Measurements from ENCODE around the gene CAMSAP2. TPM values are rescaled to one million over a fixed set of nuclear protein-coding genes. Genes with fewer than 3 reads are reported as not detected.

The CAMSAP2 gene
- polyA plus RNA-seq, 2 of the 4 experiments (the other 2 are of a cell fraction) = 17.3 to 28.5 TPM

DNA sequence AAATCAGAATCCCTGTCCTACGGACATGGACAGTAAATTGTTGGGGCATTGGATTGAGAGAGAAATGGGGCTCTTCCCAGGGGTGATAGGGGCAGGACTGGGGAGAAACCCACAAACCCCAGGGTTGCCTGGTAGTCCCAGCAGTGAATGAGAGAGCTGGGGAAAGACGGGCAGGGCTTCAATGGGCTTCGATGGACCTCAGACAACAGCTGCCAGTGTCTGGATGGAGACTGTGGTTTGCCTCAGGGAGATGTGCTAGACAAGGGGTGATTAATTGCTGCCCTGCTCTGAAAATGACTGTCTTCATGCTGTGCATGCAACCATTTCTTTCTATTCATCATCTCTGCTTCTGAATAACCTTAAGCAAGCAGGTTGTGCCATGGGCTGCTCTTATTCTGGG, 141.5 kb downstream of the CAMSAP2 start:
- Histone ChIP-seq H3K27ac (no peak overlapping the region), H3K4me1 (peaks cover 6% of the 10 kb centered on the region; the same call in 2 of the 3 replicates), H3K4me3 (no peak overlapping the region), H3K4me2 (no peak overlapping the region), H3K9me3 (no peaks in the 10 kb centered on the region)
- ATAC-seq (no peak), FAIRE-seq (no peak), DNase-seq (ENCODE audit: low read depth in 1 of 2, low spot score in 1 of 2) (no peak)
- ChIA-PET CTCF (interaction anchor here (1.5 to 8.6 kb wide), 2 partner anchors 10 to 233 kb away, joined by 3 to 57 read pairs; no protein-coding TSS in a partner anchor), POLR2A (no interaction called here)
- 55% methylated on average over 3 of the region's 3 CpGs for WGBS (ENCODE audit: missing lambda C conversion rate)
- no peak for TF ChIP-seq SREBF2 (IDR thresholded peaks at IDR 0.05)
- TF ChIP-seq CHD4 (IDR thresholded peaks at IDR 0.05; ENCODE audit: borderline replicate concordance) = no peak
- TF ChIP-seq GATA3 (IDR thresholded peaks at IDR 0.05; ENCODE audit: borderline replicate concordance) = no peak
- no peak for TF ChIP-seq ZC3H11A (IDR thresholded peaks at IDR 0.05)

DNA sequence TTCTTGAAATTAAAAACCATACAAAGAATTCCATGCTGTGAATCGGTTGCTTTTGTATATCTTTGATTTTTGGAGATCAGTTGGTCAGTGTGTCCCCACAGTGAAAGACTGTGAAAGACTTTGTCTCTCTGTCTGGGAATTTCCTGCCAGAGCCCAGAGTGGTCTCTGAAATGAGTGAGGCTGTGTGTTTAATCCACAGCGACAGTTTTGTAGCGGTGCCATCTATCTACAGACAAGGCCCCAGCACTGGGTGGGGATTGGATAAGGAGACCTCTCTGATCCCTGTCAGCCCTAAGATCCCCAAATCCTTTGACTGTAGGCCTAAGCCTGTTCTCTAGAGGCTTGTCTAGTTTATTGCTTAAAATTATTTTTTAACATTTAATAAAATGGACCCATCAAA, 144.4 kb downstream of the CAMSAP2 start:
- 85% methylated on average over 3 of the region's 3 CpGs for WGBS (ENCODE audit: missing lambda C conversion rate)
- POLR2A ChIA-PET = no interaction called here
- no peak for FAIRE-seq
- TF ChIP-seq ZNF302 (CRISPR knock-in tag; IDR thresholded peaks at IDR 0.05) (no peak), RAD21 (conservative IDR thresholded peaks at IDR 0.05 in 1 of 2, IDR thresholded peaks at IDR 0.05 in 1 of 2) (no peak), MAZ (IDR thresholded peaks at IDR 0.05; ENCODE audit: borderline replicate concordance, low read depth, low read length) (no peak), POLR2A (IDR thresholded peaks at IDR 0.05; ENCODE audit: low read length) (no peak), KDM5A (IDR thresholded peaks at IDR 0.05) (no peak), TP53 (CRISPR knock-in tag; IDR thresholded peaks at IDR 0.05) (no peak), JUNB (IDR thresholded peaks at IDR 0.05) (no peak), POLR2AphosphoS2 (conservative IDR thresholded peaks at IDR 0.05; ENCODE audit: low read length) (no peak)
- TF ChIP-seq, protein P1, sequence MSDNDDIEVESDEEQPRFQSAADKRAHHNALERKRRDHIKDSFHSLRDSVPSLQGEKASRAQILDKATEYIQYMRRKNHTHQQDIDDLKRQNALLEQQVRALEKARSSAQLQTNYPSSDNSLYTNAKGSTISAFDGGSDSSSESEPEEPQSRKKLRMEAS (IDR thresholded peaks at IDR 0.05) = no peak
- CTCF ChIA-PET = interaction anchor here (8.6 kb wide), 1 partner anchor 7 kb away, joined by 57 read pairs; no protein-coding TSS in a partner anchor
- H3K9me3 ChIP-seq = no peaks in the 10 kb centered on the region
- no peak overlapping the region for H3K4me3 ChIP-seq
- H3K4me2 ChIP-seq = no peak overlapping the region
- no peak for ATAC-seq
- peaks cover 10% of the 10 kb centered on the region for H3K4me1 ChIP-seq
- DNase-seq (ENCODE audit: low read depth in 1 of 2, low spot score in 1 of 2) = no peak
- H3K27ac ChIP-seq = no peak overlapping the region

DNA sequence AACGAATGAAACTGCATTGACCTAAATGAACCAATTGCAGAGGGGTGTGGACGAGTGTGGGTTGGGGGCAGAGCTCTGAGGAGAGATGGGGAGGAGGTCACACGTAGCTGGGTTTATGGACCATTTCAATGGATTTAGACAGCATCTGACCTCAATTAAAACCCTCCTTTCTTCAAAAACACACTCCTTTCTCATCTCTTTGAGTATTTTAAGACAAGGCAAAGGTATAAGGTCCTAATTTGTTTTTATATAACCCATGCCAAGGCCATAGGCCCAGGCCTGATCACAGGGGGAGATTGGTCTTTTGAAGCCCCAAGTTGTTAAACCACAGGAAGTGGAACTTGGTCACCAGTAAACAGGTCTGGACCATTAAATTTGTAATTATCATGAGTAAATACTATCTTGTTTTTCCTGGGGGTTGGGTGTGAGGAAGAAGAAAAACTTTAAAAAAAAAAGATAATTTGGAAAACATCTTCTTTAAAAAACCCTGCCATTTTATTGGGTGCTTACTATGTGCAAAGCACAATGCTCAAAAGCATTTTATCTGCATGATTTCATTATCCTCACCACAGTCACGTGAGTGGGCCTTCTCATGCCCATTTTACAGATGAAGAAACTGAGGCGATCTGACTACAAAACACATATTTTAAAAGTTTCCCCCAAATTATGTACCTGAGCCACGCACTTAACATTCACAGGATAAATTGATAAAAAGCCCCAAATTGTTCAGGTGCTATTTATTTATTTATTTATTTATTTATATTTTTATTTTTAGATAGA, 147.1 kb downstream of the CAMSAP2 start:
- H3K4me1 ChIP-seq = peaks cover 26% of the 10 kb centered on the region
- no peak for FAIRE-seq

DNA sequence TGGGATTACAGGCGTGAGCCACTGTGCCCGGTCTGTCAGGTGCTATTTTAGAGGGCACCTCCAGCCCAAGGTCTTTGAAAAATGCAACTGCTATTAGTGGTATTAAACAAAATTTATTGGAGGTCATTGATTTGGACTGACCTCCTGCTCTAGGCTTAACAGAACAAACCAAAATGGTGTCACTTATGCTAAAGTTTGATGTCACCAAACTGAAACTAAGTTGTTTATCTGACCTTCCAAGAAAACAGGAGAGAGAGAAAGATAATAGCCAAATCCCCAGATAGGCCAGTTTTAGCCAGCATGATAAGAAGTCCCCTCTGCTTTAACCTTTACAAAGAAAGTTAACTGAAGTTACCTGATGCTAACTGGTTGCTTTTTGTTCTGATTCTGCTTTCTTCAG, 147.9 kb downstream of the CAMSAP2 start:
- Histone ChIP-seq H3K27ac (no peak overlapping the region), H3K4me3 (no peak overlapping the region), H3K4me1 (peaks cover 26% of the 10 kb centered on the region), H3K4me2 (no peak overlapping the region), H3K9me3 (no peaks in the 10 kb centered on the region)
- WGBS (ENCODE audit: missing lambda C conversion rate) = 93% methylated on average over 2 of the region's 2 CpGs
- FAIRE-seq (no peak), ATAC-seq (no peak), DNase-seq (ENCODE audit: low read depth in 1 of 2, low spot score in 1 of 2) (no peak)
- CTCF ChIA-PET = interaction anchor here (1.8 kb wide), 1 partner anchor 85 kb away, joined by 6 read pairs; no protein-coding TSS in a partner anchor
- POLR2A ChIA-PET = no interaction called here
- TF ChIP-seq RCOR1 (IDR thresholded peaks at IDR 0.05; ENCODE audit: low read depth, low read length) (no peak), NPAS2 (CRISPR knock-in tag; IDR thresholded peaks at IDR 0.05; ENCODE audit: borderline replicate concordance) (no peak), KDM1A (IDR thresholded peaks at IDR 0.05; ENCODE audit: low read depth) (no peak), CBX2 (IDR thresholded peaks at IDR 0.05; ENCODE audit: borderline replicate concordance, low read depth) (no peak), CEBPB (IDR thresholded peaks at IDR 0.05) (no peak), MAZ (IDR thresholded peaks at IDR 0.05; ENCODE audit: borderline replicate concordance, low read depth, low read length) (no peak), ZNF302 (CRISPR knock-in tag; IDR thresholded peaks at IDR 0.05) (no peak), JUNB (IDR thresholded peaks at IDR 0.05) (no peak), FOSL2 (IDR thresholded peaks at IDR 0.05) (no peak), FOSL2 (CRISPR knock-in tag; IDR thresholded peaks at IDR 0.05) (no peak), HEYL (CRISPR knock-in tag; IDR thresholded peaks at IDR 0.05) (no peak), POLR2A (IDR thresholded peaks at IDR 0.05; ENCODE audit: low read length) (no peak)
- TF ChIP-seq, protein P2, sequence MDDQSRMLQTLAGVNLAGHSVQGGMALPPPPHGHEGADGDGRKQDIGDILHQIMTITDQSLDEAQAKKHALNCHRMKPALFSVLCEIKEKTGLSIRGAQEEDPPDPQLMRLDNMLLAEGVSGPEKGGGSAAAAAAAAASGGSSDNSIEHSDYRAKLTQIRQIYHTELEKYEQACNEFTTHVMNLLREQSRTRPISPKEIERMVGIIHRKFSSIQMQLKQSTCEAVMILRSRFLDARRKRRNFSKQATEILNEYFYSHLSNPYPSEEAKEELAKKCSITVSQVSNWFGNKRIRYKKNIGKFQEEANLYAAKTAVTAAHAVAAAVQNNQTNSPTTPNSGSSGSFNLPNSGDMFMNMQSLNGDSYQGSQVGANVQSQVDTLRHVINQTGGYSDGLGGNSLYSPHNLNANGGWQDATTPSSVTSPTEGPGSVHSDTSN (IDR thresholded peaks at IDR 0.05) = no peak
- TF ChIP-seq, protein P3, sequence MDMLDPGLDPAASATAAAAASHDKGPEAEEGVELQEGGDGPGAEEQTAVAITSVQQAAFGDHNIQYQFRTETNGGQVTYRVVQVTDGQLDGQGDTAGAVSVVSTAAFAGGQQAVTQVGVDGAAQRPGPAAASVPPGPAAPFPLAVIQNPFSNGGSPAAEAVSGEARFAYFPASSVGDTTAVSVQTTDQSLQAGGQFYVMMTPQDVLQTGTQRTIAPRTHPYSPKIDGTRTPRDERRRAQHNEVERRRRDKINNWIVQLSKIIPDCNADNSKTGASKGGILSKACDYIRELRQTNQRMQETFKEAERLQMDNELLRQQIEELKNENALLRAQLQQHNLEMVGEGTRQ (IDR thresholded peaks at IDR 0.05) = no peak
- TF ChIP-seq, protein P4, sequence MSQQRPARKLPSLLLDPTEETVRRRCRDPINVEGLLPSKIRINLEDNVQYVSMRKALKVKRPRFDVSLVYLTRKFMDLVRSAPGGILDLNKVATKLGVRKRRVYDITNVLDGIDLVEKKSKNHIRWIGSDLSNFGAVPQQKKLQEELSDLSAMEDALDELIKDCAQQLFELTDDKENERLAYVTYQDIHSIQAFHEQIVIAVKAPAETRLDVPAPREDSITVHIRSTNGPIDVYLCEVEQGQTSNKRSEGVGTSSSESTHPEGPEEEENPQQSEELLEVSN (IDR thresholded peaks at IDR 0.05; ENCODE audit: borderline replicate concordance, low read depth) = no peak

More for the DNA sequence above, 147.1 kb downstream of the CAMSAP2 start:
- WGBS (ENCODE audit: missing lambda C conversion rate) = 85% methylated on average over 6 of the region's 6 CpGs
- ATAC-seq (no peak), DNase-seq (ENCODE audit: low read depth in 1 of 2, low spot score in 1 of 2) (no peak)
- POLR2A ChIA-PET = no interaction called here
- TF ChIP-seq EHF (CRISPR knock-in tag; IDR thresholded peaks at IDR 0.05) (no peak), ZNF302 (CRISPR knock-in tag; IDR thresholded peaks at IDR 0.05) (no peak), HOXA7 (CRISPR knock-in tag; IDR thresholded peaks at IDR 0.05) (no peak), BHLHE40 (IDR thresholded peaks at IDR 0.05; ENCODE audit: low read depth, low read length) (no peak), HOXB13 (CRISPR knock-in tag; IDR thresholded peaks at IDR 0.05; ENCODE audit: low read depth) (no peak), ZC3H11A (IDR thresholded peaks at IDR 0.05) (no peak), JUN (IDR thresholded peaks at IDR 0.05) (no peak), CEBPB (IDR thresholded peaks at IDR 0.05) (no peak), MAZ (IDR thresholded peaks at IDR 0.05; ENCODE audit: borderline replicate concordance, low read depth, low read length) (no peak), CHD2 (IDR thresholded peaks at IDR 0.05; ENCODE audit: low read length, partially characterized antibody) (no peak)
- TF ChIP-seq, protein P4 (IDR thresholded peaks at IDR 0.05; ENCODE audit: borderline replicate concordance, low read depth) = no peak
- Histone ChIP-seq H3K4me3 (no peak overlapping the region), H3K9me3 (no peaks in the 10 kb centered on the region), H3K27ac (no peak overlapping the region), H3K4me2 (no peak overlapping the region)
- CTCF ChIA-PET = interaction anchor here (0.6 to 1.5 kb wide), 3 partner anchors 8 to 310 kb away, joined by 3 to 4 read pairs (median 3); partner anchors contain the start of gene GPR25

All from A549 (cell line).